NB4 (cell line): ENCODE results near the gene AEBP2.
"Not testable (repeated sequence)": the region's sequence is repeated elsewhere in the genome, so short reads cannot be mapped to it uniquely, and the experiment has no call there.

ENCODE experiments used
- DNase-seq: peaks from one replicate; pipeline ENCODE4 v3.0.0; 2010; ENCODE audit warnings: low read depth
- H3K4me3 ChIP-seq: one replicate; pipeline ENCODE4 v1.5.1; 2011; ENCODE audit warnings: mild to moderate bottlenecking, low read depth, low read length, moderate library complexity
- MYC ChIP-seq: IDR thresholded peaks from 2 replicates; pipeline ENCODE4 v1.6.1; 2011; ENCODE audit warnings: low read depth, low read length
- POLR2A ChIP-seq: IDR thresholded peaks from 2 replicates; pipeline ENCODE4 v1.6.1; 2011; ENCODE audit warnings: mild to moderate bottlenecking; ENCODE audit not compliant: insufficient read length; ENCODE audit errors: extremely low read depth
- TF ChIP-seq, protein P1 (sequence below): IDR thresholded peaks from one replicate; pipeline ENCODE4 v1.5.1; 2012; ENCODE audit warnings: low read depth, low read length
- TF ChIP-seq, protein P2 (sequence below): IDR thresholded peaks from 2 replicates; pipeline ENCODE4 v1.6.1; 2011; ENCODE audit warnings: low read depth, low read length

AEBP2 gene

DNA sequence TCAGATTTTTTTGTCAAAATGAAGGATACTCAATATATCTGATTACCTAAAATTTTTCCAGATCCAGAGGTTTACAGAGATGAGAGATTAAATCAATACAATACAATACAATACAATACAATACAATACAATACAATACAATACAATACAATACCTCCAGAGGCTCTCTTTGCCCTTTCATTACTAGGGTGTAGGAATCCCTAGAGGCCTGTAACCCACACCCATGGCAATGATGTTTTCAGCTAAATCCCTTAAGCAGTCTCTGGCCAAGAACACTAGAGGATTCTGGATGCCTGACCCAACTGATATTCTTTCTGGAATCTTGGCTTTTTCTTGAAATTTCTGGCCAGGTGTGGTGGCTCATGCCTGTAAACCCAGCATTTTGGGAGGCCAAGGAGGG is 23.7 kb upstream of the AEBP2 start:
- peak; percentile 62 for DNase-seq
- TF ChIP-seq, protein P1, sequence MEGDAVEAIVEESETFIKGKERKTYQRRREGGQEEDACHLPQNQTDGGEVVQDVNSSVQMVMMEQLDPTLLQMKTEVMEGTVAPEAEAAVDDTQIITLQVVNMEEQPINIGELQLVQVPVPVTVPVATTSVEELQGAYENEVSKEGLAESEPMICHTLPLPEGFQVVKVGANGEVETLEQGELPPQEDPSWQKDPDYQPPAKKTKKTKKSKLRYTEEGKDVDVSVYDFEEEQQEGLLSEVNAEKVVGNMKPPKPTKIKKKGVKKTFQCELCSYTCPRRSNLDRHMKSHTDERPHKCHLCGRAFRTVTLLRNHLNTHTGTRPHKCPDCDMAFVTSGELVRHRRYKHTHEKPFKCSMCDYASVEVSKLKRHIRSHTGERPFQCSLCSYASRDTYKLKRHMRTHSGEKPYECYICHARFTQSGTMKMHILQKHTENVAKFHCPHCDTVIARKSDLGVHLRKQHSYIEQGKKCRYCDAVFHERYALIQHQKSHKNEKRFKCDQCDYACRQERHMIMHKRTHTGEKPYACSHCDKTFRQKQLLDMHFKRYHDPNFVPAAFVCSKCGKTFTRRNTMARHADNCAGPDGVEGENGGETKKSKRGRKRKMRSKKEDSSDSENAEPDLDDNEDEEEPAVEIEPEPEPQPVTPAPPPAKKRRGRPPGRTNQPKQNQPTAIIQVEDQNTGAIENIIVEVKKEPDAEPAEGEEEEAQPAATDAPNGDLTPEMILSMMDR: no peak
- TF ChIP-seq MYC (no peak), POLR2A (no peak)
- TF ChIP-seq, protein P2, sequence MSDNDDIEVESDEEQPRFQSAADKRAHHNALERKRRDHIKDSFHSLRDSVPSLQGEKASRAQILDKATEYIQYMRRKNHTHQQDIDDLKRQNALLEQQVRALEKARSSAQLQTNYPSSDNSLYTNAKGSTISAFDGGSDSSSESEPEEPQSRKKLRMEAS: no peak
- H3K4me3 ChIP-seq: no peak overlapping the region

DNA sequence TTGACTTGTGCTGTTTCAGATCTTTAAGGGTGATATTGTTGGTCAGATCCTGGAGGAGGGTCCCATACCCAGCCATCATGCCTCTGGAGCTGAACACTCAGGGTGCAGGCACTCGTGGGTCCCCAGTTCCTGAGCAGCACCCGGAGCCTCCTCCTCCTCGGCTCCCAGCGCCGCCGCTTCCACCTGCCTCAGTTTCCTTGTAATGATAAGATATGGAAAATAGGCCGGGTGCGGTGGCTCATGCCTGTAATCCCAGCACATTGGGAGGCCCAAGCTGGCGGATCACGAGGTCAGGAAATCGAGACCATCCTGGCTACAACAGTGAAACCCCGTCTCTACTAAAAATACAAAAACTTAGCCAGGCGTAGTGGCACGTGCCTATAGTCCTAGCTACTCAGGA is 20.2 kb upstream of the AEBP2 start:
- TF ChIP-seq MYC (no peak), POLR2A (no peak)
- TF ChIP-seq, protein P2: no peak
- TF ChIP-seq, protein P1: no peak
- DNase-seq: no peak
- no peak overlapping the region for H3K4me3 ChIP-seq

DNA sequence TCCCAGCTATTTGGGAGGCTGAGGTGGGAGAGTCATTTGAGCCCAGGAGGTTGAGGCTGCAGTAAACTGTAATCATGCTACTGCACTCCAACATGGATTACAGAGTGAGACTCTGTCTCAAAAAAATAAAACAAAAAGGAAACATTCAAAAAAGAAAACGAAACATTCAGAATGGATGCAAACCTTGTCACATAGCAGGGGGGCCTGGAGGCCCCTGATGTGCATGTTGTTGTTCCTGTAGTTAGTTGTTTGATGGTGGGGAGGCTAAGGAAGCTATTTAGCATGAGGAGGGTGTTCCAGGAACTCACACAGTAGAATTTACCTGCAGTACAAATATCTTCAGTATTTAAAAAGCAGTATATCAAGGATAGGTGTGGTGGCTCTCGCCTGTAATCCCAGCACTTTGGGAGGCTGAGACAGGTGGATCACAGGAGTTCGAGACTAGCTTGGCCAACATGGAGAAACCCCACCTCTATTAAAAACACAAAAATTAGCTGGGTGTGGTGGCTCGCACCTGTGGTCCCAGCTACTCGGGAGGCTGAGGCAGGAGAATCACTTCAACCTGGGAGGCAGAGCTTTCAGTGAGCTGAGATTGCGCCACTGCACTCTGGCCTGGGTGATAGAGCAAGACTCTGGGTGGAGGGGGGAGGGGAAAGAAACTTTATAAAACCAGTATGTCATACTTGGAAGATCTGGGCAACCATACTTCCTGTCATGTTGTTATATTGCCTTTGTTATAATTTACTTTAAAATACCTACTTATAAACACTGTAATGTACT is 17.6 kb upstream of the AEBP2 start:
- TF ChIP-seq MYC: no peak
- TF ChIP-seq, protein P2: no peak
- TF ChIP-seq POLR2A: no peak
- TF ChIP-seq, protein P1: no peak
- DNase-seq: peak; percentile 63

DNA sequence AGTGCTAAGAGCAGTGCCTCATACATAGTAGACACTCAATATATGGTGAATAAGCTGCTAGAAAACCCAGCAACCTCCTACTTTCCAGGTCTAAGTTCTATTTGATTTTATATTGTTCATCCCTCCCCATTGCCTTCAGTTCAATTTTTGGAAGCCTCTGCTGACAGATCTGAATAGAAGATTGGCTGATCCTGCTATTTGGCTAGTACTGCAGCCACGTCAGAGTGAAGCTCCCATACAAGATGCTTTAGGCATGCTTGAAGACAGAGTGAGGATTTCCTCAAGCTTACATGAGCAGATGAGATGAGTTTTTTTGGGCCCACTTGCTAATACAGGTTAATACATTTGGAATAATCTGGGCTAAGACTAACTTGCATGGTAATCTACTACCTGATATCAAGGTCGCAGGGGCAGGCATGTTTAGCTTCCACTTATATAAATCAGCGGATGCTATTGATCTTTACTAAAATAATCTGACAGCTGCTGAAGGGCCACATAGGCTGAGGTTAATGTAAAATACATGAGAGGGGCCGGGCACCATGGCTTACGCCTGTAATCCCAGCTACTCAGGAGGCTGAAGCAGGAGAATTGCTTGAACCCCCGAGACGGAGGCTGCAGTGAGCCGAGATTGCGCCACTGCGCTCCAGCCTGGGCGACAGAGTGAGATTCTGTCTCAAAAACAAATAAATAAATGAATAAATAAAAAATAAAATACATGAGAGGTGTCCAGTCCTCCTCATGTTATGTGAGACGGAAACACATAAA is 15.9 kb upstream of the AEBP2 start:
- DNase-seq: no peak
- TF ChIP-seq MYC: no peak
- TF ChIP-seq, protein P2: no peak
- TF ChIP-seq, protein P1: no peak
- no peak for TF ChIP-seq POLR2A
- H3K4me3 ChIP-seq: no peak overlapping the region

More for the DNA sequence above, 17.6 kb upstream of the AEBP2 start:
- H3K4me3 ChIP-seq: no peak overlapping the region

DNA sequence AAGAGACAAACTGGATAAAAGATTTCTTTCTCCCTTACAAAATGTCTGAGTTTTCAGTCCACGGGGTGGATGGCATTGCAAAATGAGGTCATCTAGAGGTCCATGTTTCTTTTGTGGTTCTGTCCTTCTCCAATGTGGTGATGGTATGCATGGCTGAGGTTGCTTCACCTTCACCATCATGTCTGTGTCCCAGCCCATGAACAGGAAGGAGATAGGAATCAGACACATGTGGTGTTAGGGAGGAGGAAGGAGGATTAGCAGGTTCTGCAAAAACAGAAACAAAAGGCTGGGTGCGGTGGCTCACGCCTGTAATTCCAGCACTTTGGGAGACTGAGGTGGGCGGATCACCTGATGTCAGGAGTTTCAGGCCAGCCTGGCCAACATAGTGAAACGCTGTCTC is 11.0 kb upstream of the AEBP2 start:
- H3K4me3 ChIP-seq: no peak overlapping the region
- peak; percentile 93 for DNase-seq
- TF ChIP-seq MYC: peak; percentile 96
- TF ChIP-seq, protein P2: peak; percentile 94
- TF ChIP-seq POLR2A: no peak
- TF ChIP-seq, protein P1: no peak

DNA sequence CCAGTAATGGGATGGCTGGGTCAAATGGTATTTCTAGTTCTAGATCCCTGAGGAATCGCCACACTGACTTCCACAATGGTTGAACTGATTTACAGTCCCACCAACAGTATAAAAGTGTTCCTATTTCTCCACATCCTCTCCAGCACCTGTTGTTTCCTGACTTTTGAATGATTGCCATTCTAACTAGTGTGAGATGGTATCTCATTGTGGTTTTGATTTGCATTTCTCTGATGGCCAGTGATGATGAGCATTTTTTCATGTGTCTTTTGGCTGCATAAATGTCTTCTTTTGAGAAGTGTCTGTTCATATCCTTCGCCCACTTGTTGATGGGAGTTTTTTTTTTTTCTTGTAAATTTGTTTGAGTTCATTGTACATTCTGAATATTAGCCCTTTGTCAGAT is 9.8 kb upstream of the AEBP2 start:
- not testable (repeated sequence) for H3K4me3 ChIP-seq, DNase-seq
